HG02678 (cell line): ENCODE results near the gene GNB2.
A peak's percentile ranks its signal among the peaks of the same experiment; 100 is the strongest.

Source experiments
- ATAC-seq: cut with Tn5 transposase; IDR thresholded peaks from one replicate; pipeline ENCODE4 v1.9.1; 2021; ENCODE audit warnings: mild to moderate bottlenecking, moderate library complexity; ENCODE audit not compliant: unreplicated experiment

Gene GNB2

GRCh38 chr7:100673302-100673941 is at the start of gene GNB2:
GNB2 (plus strand) TSS chr7:100673740; CDS start chr7:100676266, 2,526 bp downstream.
- peak; percentile 72 for ATAC-seq

- no peak for ATAC-seq
Observed at GRCh38 chr7:100623951-100624824, 49.4 kb upstream of the GNB2 start.

- no peak for ATAC-seq
Observed at GRCh38 chr7:100626055-100626454, 47.5 kb upstream of the GNB2 start.

DNA sequence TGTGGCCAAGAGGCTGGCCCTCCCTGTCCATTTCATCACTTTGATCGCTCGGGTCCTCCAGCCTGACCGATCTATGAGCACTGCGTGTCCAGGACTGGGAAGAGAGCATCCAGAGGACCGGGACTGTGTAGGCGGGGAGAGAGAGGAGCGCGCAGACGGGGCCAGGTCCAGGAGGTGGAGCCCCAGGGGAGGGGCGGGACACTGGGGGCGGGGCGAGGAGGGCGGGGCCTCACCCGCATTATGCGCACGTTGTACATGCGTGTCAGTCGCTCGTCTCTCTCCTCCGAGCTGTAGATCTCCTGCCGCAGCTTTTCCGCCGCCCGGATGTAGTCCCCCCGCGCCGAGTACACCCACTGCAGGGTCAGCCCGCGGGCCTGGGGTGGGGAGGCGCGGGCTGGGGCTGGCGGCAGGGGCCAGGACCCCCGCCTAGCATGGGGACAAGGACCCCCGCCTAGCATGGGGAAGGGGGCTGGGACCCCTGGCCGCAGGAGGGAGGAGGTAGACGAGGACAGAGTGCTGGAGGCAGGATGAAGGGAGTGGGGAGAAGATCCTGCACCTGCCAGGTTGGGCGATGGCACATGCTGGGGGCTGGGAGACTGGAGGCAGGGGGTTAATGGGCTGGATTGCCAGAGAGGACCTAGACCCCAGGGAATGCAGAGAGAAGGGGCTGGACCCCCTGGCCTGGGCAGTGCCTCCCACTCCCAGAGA is 46.9 kb upstream of the GNB2 start:
- peak; percentile 93 for ATAC-seq

DNA sequence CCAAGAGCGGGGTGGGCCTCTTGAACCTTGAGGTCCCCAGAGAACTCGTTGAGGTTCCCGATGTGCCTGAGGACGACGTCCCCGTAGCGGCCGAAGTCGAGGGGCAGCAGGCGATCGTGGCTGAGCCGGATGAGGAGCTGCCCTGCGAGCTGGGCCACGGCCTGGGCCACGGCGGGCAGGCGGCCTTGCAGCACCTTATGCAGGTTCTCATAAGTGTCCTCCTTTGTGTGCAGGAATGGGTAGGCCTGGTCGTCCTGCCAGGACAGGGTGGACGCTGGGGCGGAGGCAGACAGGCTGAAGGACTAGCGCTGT is 46.3 kb upstream of the GNB2 start:
- no peak for ATAC-seq

GRCh38 chr7:100629117-100629716 is 44.3 kb upstream of the GNB2 start:
- ATAC-seq: no peak

GRCh38 chr7:100630066-100630465 is 43.5 kb upstream of the GNB2 start:
- no peak for ATAC-seq

DNA sequence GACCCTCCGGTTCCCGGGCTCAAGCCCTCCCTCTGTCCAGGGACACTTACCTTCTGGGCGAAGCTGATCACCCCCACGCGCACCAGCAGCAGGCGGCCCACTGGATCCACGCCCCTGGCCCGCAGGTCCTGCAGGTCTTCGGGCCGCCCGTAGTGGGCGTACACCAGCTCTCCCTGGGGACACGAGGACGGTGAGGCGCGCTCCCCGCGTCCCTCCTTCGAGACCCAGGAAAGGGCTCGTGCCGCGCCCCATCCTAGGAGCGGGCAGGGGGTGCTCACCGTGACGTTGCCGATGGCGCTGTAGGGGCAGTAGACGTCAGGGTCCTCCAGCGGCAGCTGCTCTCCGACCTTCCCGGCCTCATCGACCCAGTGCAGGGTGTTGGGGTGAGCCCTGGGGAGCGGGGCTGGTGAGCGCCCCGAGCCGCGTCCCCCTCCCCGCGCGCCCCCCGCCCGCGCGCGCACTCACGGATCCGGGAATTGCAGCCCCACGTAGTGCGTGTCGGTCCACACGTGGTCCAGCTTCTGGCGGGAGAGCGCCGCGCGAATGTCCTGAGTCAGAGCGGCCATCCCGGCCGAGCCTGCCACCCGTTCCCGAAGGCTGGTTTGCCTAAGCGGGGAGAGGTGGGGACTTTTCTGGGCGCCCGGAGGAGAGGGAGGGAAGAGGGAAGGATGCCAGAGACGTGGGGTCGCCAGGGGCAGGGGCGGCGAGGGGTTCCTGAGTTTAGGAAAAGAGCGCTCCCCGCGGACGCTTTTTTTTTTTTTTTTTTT is 40.4 kb upstream of the GNB2 start:
- peak; percentile 57 for ATAC-seq

- no peak for ATAC-seq
Observed at GRCh38 chr7:100639995-100640516, 33.5 kb upstream of the GNB2 start.

GRCh38 chr7:100640517-100641440 is 32.8 kb upstream of the GNB2 start:
- no peak for ATAC-seq

GRCh38 chr7:100641463-100641859 is 32.1 kb upstream of the GNB2 start, which contains the start of gene TFR2:
TFR2 (minus strand) TSS chr7:100641552; CDS start chr7:100641509, 43 bp downstream.
- no peak for ATAC-seq

- ATAC-seq: no peak
Observed at GRCh38 chr7:100641860-100642533, 31.5 kb upstream of the GNB2 start.

DNA sequence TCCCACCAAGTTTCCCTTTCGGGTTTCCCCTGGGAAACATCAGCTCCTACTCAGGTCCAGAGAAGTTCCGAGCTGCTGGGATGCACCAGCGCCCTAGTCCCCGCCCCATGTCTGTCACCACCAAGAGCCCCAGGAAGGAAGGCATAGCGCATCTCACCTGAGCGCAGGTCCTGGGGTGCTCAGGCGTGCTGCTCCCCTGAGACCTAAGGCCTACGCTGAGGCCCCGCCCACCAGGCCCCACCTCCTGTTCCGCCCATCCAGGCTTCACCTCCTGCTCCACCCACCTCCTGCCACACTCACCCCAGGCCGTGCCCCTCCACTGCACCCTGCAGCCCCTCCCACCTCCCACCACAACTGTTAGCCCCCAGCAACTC is 31.0 kb upstream of the GNB2 start:
- no peak for ATAC-seq

- no peak for ATAC-seq
Observed at GRCh38 chr7:100649826-100650565, 23.5 kb upstream of the GNB2 start.

DNA sequence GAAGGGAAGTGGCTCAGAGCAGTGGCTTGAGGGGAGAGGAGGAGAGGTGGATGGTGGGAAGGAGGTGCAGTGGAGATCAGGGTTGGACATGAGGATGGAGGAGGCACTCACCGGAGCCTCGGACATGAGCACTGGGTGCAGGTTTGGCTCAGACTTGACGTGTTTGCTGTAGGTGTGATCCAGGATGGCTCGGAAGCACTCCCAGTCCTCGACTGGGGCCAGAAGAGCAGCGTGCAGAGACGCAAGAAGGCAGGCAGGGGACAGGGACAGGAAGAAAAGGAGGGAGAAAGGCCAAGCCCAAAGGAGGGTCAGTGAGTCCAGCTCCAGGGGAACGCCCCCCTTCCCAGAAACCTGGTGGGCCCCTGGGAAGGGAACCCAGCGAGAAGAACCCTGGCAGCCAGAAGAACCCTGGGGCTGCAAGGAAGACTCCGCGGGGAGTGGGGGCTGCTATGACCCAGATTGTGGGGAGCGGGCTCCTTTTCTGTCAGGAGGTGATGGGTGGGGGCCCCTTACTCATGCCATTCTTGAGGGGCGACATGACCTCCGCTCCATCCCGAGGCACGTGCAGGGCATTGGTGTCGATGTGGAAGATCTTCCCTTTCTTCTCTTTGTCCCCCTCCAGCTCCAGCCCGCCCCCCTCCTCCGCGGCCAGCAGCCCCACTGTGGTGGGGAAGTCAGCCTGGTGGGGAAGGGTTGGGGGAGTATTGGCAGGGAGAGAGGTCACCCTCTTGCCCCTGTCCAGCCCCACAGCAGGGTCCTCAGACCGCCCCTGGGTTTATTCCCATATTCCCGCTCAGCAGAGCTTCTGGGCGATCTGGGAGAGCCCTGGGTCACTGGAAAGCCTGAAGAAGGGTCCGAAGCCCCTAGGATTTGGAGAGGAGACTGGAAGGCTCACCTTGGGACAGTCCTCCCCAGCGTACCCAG is 18.4 kb upstream of the GNB2 start:
- no peak for ATAC-seq

DNA sequence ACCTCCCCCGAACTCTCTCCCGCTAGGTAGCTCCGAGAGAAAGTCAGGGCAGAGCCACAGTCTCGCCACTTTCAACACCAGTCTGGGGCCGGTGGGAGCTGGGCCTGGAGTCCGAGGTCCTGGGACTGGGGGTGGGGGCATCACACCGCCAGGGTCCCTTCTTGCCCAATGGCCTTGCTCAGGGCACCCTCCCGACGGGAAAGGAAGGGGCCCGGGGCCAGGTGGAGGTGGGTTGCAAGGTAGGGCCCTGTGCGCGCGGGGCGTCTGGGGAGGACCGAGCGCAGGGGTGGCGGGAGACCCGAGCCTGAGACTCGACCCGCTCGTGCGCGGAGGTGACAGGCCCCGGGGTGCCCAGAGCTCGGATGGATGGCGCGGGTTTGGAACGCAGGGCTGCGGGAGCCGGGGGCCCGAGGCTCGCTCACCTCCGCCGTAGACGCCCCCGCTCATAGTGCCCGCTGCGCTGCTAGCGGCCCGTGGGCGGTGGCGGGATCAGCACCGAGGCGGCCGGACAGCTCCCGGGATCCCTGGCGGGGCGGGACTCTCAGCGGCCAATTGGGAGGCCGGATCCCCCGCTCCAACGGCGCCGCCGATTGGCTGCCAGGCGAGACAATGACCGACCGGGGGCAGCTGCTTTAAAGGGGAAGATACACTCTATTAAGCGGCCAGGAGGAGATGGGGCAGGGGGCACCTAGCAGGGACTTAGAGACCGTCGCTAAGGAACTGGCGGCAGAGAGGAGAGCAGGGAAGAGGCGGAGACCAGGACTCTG is 17.4 kb upstream of the GNB2 start, which contains the start of gene ACTL6B:
ACTL6B (minus strand) TSS at position 541 of the 767 bp plus-strand sequence; CDS start at position 447, 94 bp downstream.
- no peak for ATAC-seq
